ENCODE results near the gene DPP6. TPM values are rescaled to one million over a fixed set of nuclear protein-coding genes. Genes with fewer than 3 reads are reported as not detected.
A peak's percentile ranks its signal among the peaks of the same experiment; 100 is the strongest.

DPP6 gene
- total RNA-seq, 2 donors from 2014 or later, result 0.99 to 1.8 TPM

DNA sequence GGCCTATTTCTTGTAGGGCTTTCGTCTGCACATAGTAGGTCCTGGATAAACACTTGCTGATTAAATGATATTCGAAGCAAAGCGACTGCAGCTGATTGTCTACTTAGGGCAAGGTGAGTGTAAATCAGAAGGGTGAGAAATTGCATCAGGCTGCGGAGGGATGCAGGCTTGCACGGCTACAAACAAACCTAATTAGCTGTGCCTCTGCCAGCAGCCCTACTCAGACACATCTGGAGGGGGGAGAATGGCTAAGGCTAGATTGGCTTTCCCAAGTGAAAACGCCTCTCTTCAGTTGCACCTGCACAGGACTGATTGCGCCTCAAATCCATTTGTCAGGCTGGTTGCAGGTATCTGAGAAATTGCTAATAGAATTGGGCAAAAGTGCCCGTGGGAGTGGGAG lies 247.5 kb downstream of the DPP6 start:
- Histone ChIP-seq H3K9me3 (no peaks in the 10 kb centered on the region), H3K27me3 (no peaks in the 10 kb centered on the region), H3K4me1 (no peaks in the 10 kb centered on the region), H3K36me3 (replicated peaks in 1 of 2; ENCODE audit: insufficient read depth in 1 of 2, low read depth in 2 of 2) (no peaks in the 10 kb centered on the region), H3K27ac (no peak overlapping the region), H3K4me3 (no peak overlapping the region)
- ATAC-seq (no peak), DNase-seq (no peak)
- TF ChIP-seq, protein P1, sequence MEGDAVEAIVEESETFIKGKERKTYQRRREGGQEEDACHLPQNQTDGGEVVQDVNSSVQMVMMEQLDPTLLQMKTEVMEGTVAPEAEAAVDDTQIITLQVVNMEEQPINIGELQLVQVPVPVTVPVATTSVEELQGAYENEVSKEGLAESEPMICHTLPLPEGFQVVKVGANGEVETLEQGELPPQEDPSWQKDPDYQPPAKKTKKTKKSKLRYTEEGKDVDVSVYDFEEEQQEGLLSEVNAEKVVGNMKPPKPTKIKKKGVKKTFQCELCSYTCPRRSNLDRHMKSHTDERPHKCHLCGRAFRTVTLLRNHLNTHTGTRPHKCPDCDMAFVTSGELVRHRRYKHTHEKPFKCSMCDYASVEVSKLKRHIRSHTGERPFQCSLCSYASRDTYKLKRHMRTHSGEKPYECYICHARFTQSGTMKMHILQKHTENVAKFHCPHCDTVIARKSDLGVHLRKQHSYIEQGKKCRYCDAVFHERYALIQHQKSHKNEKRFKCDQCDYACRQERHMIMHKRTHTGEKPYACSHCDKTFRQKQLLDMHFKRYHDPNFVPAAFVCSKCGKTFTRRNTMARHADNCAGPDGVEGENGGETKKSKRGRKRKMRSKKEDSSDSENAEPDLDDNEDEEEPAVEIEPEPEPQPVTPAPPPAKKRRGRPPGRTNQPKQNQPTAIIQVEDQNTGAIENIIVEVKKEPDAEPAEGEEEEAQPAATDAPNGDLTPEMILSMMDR (IDR thresholded peaks at IDR 0.05), result no peak
- TF ChIP-seq POLR2A (IDR thresholded peaks at IDR 0.05), result no peak
- intact Hi-C loops (cut with DNase I), result no loop called here
- WGBS, 2 donors, result 64% methylated on average over 8 of the region's 8 CpGs

DNA sequence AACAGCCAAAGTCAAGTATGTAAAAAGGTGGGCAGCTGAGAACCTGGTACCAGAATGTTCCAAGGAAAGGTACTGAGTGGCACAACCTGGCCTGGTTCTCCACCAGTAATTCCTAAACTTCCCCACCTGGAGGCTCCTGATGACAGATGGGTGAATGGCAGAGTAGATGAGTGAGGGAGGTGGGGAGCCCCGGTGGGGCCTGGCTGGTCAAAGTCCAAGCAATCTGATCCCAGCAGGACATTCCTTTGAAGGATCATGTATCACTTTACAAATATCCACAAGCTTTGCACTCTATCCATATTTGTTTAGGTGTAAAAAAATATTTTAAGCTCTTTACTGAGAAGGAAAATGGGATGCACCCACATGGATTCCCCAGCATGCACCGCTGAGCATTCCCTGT lies 250.2 kb downstream of the DPP6 start:
- Histone ChIP-seq H3K27ac (no peak overlapping the region), H3K9me3 (no peaks in the 10 kb centered on the region), H3K4me1 (no peaks in the 10 kb centered on the region), H3K36me3 (replicated peaks in 1 of 2; ENCODE audit: insufficient read depth in 1 of 2, low read depth in 2 of 2) (no peaks in the 10 kb centered on the region), H3K27me3 (peaks cover 0 to 6% of the 10 kb centered on the region in 2 donors), H3K4me3 (no peak overlapping the region)
- TF ChIP-seq, protein P1 (IDR thresholded peaks at IDR 0.05), result no peak
- TF ChIP-seq POLR2A (IDR thresholded peaks at IDR 0.05), result no peak
- DNase-seq (no peak), ATAC-seq (no peak)
- intact Hi-C loops (cut with DNase I), result no loop called here
- 23% methylated on average over 2 of the region's 2 CpGs for WGBS, 2 donors

DNA sequence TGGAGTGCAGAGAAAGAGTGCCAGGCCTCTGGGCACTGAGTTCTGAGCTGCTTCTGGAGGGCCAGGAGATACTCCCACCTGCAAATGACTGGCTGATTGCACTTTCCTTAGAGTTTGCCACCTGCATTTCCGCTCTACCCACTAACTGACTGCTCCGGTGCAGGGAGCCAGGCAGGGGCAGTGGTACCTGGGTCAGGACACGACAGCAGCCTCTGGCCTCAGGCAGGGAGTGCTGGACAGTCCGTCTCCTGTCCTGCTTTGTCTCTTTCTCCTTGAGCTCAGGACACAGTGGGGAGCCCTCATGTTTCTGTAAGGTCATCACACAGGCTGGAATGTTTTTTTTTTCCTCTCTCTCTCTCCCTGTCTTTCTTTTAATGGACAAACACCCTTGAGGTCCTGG lies 252.0 kb downstream of the DPP6 start:
- H3K27me3 ChIP-seq, result peaks cover 0 to 6% of the 10 kb centered on the region in 2 donors
- WGBS, 2 donors, result 33 to 63% methylated on average over 4 of the region's 4 CpGs
- no peak overlapping the region for H3K4me3 ChIP-seq
- H3K9me3 ChIP-seq, result no peaks in the 10 kb centered on the region
- no peaks in the 10 kb centered on the region for H3K4me1 ChIP-seq
- ATAC-seq (no peak), DNase-seq (no peak)
- no peak overlapping the region for H3K27ac ChIP-seq
- intact Hi-C loops (cut with DNase I), result no loop called here
- no peaks in the 10 kb centered on the region for H3K36me3 ChIP-seq (replicated peaks in 1 of 2; ENCODE audit: insufficient read depth in 1 of 2, low read depth in 2 of 2)
- TF ChIP-seq POLR2A (IDR thresholded peaks at IDR 0.05), result no peak
- TF ChIP-seq, protein P1 (IDR thresholded peaks at IDR 0.05), result no peak

DNA sequence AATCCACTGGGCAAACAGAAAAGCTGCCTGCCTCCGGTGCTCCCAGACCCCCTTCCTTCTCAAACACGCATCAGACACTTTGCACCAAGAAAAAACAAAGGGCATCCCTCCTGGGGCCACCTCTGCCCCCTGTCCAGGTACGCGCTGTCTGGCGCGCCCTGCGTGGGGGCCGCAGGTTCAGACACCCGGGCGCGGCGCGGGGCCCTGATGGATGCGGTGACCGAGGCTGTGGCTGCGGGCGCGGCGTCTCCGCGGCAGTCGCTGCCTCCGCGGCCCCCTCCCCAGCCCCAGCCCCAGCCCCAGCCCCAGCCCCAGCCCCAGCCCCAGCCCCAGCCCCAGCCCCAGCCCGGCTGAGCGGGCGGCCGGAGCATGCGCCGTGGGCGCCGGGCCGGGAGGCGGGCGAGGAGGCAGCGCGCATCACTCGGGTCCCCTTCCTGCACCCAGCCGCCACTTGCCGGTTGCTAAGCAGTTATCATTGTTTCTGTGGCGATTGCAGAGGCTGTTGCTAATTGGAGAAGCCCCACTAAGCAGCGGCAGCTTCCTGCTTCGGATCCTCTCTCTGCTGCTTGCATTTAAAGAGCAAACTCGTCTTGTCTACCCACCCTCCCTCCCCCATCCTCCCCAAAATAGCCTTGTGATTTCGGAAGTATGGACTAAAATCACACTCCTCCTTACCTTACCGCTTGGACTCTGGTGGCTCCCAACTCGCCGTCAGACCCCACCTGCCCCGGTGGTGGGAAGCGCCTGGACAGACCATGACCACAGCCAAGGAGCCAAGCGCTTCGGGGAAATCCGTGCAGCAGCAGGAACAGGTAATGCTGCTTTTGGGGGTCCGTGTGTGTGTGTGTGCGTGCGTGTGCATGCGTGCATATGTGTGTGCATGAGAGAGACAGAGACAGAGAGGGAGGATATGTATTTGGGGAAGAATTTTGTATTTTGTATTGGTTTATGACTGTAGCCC lies 252.8 kb downstream of the DPP6 start:
- H3K27me3 ChIP-seq, result peaks cover 0 to 6% of the 10 kb centered on the region in 2 donors
- TF ChIP-seq, protein P1 (IDR thresholded peaks at IDR 0.05), result no peak
- TF ChIP-seq POLR2A (IDR thresholded peaks at IDR 0.05), result no peak
- intact Hi-C loops (cut with DNase I), result no loop called here
- H3K4me3 ChIP-seq, result no peak overlapping the region
- ATAC-seq (no peak), DNase-seq (peak in 3 of 4 donors; percentile 19 to 38 (median 31))
- no peaks in the 10 kb centered on the region for H3K36me3 ChIP-seq (replicated peaks in 1 of 2; ENCODE audit: insufficient read depth in 1 of 2, low read depth in 2 of 2)
- no peaks in the 10 kb centered on the region for H3K4me1 ChIP-seq
- H3K9me3 ChIP-seq, result no peaks in the 10 kb centered on the region
- H3K27ac ChIP-seq, result no peak overlapping the region
- WGBS, 2 donors, result 5 to 12% methylated on average over 24 to 54 of the region's 57 CpGs
